Adipocyte (in vitro differentiated cells): ENCODE measurements around the gene ZNRF1.
A peak's percentile ranks its signal among the peaks of the same experiment; 100 is the strongest.

ENCODE experiments used
- DNase-seq: peaks from one replicate; pipeline ENCODE4 v3.0.0-alpha.2; 2015; ENCODE audit warnings: low read depth
- H3K27me3 ChIP-seq: replicated peaks from 2 replicates; pipeline ENCODE4 v1.7.0; 2013; ENCODE audit warnings: mild to moderate bottlenecking, low read length, moderate library complexity; ENCODE audit not compliant: control insufficient read depth, insufficient read depth
- H3K36me3 ChIP-seq: 2 replicates; pipeline ENCODE4 v1.7.0; 2013; ENCODE audit warnings: low read length, mild to moderate bottlenecking, moderate library complexity; ENCODE audit not compliant: control insufficient read depth, insufficient read depth, severe bottlenecking
- H3K4me1 ChIP-seq: 2 replicates; pipeline ENCODE4 v1.7.0; 2013; ENCODE audit warnings: mild to moderate bottlenecking, low read length, moderate library complexity; ENCODE audit not compliant: control insufficient read depth, insufficient read depth
- H3K4me3 ChIP-seq: 2 replicates; pipeline ENCODE4 v1.7.0; 2013; ENCODE audit warnings: mild to moderate bottlenecking, low read length, moderate library complexity
- H3K9ac ChIP-seq: 2 replicates; pipeline ENCODE4 v1.7.0; 2013; ENCODE audit warnings: mild to moderate bottlenecking, low read length, moderate library complexity
- H3K9me3 ChIP-seq: 2 replicates; pipeline ENCODE4 v1.7.0; 2013; ENCODE audit warnings: mild to moderate bottlenecking, low read length, moderate library complexity; ENCODE audit not compliant: control insufficient read depth

Gene ZNRF1

DNA sequence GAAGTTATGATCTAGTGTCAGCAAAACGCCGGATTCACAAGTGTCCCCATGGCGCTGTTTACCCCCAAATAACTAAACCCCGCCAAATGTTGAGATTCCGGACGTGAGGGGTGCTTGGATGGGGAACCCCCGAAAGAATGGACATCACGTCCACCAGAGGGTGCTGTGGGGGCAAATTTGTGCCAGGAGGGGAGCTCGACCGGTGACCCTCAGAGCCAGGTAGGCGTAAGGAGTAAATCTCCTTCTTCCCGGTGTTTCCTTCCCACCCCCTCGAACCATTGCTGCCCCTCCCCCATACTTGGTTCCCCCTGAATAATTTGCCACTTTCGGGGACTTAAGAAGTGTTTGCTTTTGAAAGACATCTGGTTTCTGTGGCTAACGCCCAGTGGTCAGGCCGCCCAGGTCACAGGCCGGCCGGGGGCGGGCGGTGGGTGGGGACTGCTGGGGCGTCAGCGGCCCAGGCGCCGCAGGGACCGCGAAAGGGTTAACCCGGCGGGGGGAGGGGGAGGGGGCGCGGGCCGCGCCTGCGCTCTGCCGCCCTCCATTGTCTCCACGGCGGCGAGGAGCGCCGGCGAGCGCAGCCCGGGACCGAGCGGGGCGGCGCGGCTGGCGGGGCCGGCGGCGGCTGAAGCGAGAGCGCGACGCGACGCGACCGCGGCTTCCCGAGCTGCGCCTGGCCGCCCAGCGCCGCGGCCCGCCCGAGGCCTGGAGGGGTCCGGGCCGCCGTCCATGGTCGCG, at the start of gene ZNRF1:
TSS of gene ZNRF1 (plus strand) at position 544 of the 738 bp plus-strand sequence. CDS start 648 bp downstream, outside the sequence.
- Histone ChIP-seq H3K9me3 (no peaks in the 10 kb centered on the region), H3K4me3 (peak within 1 kb of the TSS; percentile 85), H3K36me3 (no peaks in the 10 kb centered on the region), H3K4me1 (peaks cover 23% of the 10 kb centered on the region), H3K9ac (peak within 1 kb of the TSS; percentile 75), H3K27me3 (no peaks in the 10 kb centered on the region)
- DNase-seq: peak; percentile 87

DNA sequence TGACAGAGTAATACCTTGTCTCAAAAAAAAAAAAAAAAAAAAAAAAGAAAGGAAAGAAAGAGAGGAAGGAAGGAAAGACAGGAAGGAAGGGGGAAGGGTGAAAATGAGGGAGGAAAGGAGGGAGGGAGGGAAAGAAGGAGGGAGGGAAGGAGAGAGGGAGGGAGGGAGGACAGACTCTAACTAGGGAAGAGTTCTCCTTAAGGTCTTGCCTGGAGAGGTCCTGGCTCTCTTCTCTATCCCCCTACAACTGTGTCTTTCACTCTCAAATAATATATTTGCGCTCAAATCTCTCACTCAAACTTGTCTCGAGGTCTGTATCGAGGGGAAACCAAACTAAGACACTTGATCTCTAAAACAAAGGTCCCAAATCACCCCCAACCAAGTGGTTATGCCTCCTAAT, 49.5 kb upstream of the ZNRF1 start:
- Histone ChIP-seq H3K9ac (no peak overlapping the region), H3K36me3 (peaks cover 52% of the 10 kb centered on the region), H3K27me3 (no peaks in the 10 kb centered on the region), H3K4me1 (no peaks in the 10 kb centered on the region), H3K9me3 (no peaks in the 10 kb centered on the region), H3K4me3 (no peak overlapping the region)
- no peak for DNase-seq

GRCh38 chr16:74950511-74950910, 48.3 kb upstream of the ZNRF1 start:
- Histone ChIP-seq H3K36me3 (peaks cover 54% of the 10 kb centered on the region), H3K9me3 (no peaks in the 10 kb centered on the region), H3K4me3 (no peak overlapping the region), H3K27me3 (no peaks in the 10 kb centered on the region), H3K4me1 (no peaks in the 10 kb centered on the region), H3K9ac (no peak overlapping the region)
- no peak for DNase-seq

DNA sequence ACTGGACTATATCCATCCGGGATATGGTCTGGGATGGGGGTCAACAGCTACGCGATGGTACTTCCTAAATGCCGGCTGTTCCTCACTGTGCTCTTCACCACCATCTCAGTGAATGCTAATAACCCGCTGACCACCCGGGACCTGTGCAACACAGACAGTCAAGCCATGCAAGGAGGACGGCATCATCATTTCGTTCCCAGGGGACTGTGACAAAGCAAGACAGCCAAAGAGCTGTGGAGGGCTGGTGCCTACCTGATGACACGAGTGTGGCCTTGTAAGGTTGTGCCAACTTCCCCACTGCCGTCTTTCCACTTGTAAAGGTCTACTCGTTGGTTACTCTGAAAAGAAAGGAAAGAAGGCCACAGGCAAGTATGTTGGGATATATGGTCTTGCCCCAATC, 47.6 kb upstream of the ZNRF1 start:
- H3K36me3 ChIP-seq: peaks cover 56% of the 10 kb centered on the region
- H3K4me3 ChIP-seq: no peak overlapping the region
- H3K9me3 ChIP-seq: no peaks in the 10 kb centered on the region
- no peaks in the 10 kb centered on the region for H3K27me3 ChIP-seq
- no peak overlapping the region for H3K9ac ChIP-seq
- no peaks in the 10 kb centered on the region for H3K4me1 ChIP-seq
- DNase-seq: no peak

DNA sequence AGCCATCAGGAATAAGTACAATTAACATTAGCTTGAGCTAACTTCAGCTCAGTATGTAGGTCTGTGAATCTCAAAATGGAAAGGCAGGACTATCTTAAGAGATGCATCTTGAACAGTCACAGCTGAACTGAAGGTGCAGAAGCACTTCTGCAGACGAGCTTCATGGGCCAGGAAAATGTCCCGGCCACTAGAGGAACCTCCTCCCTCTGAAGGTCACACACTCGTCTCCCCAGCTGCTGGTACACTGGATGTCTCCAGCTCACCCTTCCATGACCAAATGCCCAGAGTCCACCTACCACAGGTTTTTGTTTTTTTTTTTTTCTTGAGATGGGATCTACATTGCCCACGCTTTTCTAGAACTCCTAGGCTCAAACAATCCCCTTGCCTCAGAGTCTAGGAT, 47.1 kb upstream of the ZNRF1 start:
- H3K9me3 ChIP-seq: no peaks in the 10 kb centered on the region
- no peak overlapping the region for H3K4me3 ChIP-seq
- DNase-seq: no peak
- H3K4me1 ChIP-seq: no peaks in the 10 kb centered on the region
- no peak overlapping the region for H3K9ac ChIP-seq
- H3K27me3 ChIP-seq: no peaks in the 10 kb centered on the region
- peaks cover 54% of the 10 kb centered on the region for H3K36me3 ChIP-seq

DNA sequence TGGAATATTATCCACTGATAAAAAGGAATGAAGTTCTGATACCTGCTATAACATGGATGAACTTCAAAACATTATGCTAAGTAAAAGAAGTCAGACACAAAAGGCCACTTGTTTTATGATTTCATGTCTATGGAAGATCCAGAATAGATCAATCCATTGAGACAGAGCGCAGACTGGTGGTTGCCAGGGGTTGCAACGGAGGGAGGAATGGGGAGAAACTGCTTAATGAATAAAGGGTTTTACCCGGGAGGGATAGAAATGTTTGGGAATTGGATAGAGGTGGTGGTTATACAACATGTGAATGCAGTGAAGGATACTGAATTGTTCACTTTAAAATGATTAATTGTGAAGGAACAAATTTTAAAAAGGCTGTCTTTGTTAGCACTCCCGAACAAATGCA, 44.1 kb upstream of the ZNRF1 start:
- H3K27me3 ChIP-seq: no peaks in the 10 kb centered on the region
- no peaks in the 10 kb centered on the region for H3K9me3 ChIP-seq
- peaks cover 47% of the 10 kb centered on the region for H3K36me3 ChIP-seq
- H3K9ac ChIP-seq: no peak overlapping the region
- no peak overlapping the region for H3K4me3 ChIP-seq
- no peak for DNase-seq
- H3K4me1 ChIP-seq: no peaks in the 10 kb centered on the region

DNA sequence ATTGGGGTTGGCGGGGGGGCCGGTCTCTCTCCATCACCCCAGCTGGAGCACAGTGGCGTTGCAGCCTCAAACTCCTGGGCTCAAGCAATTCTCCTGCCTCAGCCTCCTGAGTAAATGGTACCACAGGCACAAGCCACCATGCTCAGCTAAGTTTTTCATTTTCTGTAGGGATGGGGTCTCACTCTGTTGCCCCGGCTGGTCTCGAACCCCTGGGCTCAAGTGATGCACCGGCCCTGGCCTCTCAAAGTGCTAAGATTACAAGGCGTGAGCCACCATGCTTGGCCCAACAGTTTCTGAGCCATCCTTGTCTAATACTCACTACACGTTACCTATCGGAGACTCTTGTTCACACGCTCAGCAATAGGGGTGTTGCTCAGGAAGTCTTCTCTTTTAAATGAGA, 25.5 kb upstream of the ZNRF1 start:
- Histone ChIP-seq H3K4me3 (no peak overlapping the region), H3K27me3 (no peaks in the 10 kb centered on the region), H3K4me1 (no peaks in the 10 kb centered on the region), H3K9me3 (no peaks in the 10 kb centered on the region), H3K9ac (no peak overlapping the region), H3K36me3 (peaks cover 7% of the 10 kb centered on the region)
- no peak for DNase-seq

DNA sequence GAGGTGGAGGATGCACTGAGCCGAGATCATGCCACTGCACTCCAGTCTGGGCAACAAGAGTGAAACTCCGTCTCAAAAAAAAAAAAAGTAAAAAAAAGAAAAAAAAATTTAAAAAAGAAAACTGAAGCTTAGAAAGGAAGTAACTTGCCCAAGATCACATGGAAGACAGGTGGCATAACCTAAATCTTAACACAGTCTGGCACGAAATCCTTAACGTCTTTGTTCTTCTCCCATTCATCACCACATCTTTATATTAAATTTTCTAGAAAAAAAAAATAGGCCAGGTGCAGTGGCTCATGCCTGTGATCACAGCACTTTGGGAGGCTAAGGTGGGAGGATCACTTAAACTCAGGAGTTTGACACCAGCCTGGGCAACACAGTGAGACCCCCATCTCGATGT, 23.2 kb upstream of the ZNRF1 start:
- H3K27me3 ChIP-seq: no peaks in the 10 kb centered on the region
- H3K4me3 ChIP-seq: no peak overlapping the region
- no peaks in the 10 kb centered on the region for H3K9me3 ChIP-seq
- no peak overlapping the region for H3K9ac ChIP-seq
- DNase-seq: no peak
- H3K36me3 ChIP-seq: peaks cover 7% of the 10 kb centered on the region
- no peaks in the 10 kb centered on the region for H3K4me1 ChIP-seq

- H3K27me3 ChIP-seq: no peaks in the 10 kb centered on the region
- no peak overlapping the region for H3K9ac ChIP-seq
- H3K4me3 ChIP-seq: no peak overlapping the region
- no peaks in the 10 kb centered on the region for H3K4me1 ChIP-seq
- no peak for DNase-seq
- no peaks in the 10 kb centered on the region for H3K9me3 ChIP-seq
- no peaks in the 10 kb centered on the region for H3K36me3 ChIP-seq
Measured at GRCh38 chr16:74982256-74982655, 16.6 kb upstream of the ZNRF1 start.

DNA sequence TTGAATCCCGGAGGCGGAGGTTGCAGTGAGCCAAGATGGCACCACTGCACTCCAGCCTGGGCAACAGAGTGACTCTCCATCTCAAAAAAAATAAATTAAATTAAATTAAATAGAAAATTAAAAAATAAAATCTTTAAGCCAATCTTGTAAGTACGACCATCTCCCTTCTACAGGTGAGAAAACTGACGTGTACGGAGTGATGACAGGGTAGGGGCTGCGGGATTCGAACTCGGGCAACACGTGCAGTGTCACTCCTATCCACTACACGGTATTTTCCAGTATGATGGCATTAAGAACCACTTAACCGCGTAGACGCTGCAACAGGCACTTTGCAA, 14.7 kb upstream of the ZNRF1 start:
- Histone ChIP-seq H3K36me3 (no peaks in the 10 kb centered on the region), H3K4me3 (peak overlapping the region; percentile 85), H3K4me1 (no peaks in the 10 kb centered on the region), H3K9me3 (no peaks in the 10 kb centered on the region), H3K9ac (peak overlapping the region; percentile 89), H3K27me3 (no peaks in the 10 kb centered on the region)
- DNase-seq: no peak

DNA sequence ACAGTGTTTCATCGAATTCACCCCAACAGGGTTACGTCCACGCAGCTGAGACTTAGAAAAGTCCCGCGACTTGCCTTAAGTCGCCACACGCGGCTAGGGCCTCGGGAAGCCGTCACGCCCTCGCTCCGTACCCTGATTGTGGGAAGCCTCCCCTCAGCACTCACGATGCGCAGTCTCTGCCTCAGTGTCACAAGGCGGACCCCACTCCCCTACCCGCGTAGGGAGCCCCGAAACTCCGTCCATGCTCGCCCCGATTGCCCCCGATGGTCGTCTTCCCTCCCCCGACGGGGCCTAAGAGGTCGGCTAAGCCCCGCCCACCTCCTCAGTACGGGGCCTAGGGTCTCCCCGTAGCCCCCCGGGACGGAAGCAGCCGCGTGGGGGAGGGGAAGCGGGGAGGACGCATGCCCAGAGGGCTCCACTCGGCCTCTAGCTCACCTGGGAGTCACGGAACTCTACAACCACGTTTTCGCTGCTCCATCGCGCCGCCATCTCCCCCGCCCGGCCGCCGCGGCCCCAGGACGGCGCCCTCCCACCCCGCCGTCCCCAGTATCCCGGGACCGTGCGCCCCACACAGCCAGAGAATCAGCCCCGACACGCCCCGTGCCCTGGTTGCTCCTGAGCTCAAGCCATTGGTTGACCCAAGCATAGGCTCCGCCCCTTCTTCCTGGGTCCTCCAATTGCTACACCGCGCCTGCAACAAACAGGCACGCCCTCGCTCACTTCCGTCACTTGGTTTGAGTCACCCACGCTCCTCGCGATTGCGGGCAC, 14.1 kb upstream of the ZNRF1 start, which contains the start of gene WDR59:
TSS of gene WDR59 (minus strand) at position 595 of the 768 bp plus-strand sequence. CDS start at position 489, 106 bp downstream.
- H3K4me3 ChIP-seq: peak within 1 kb of the TSS; percentile 85
- no peaks in the 10 kb centered on the region for H3K9me3 ChIP-seq
- H3K4me1 ChIP-seq: no peaks in the 10 kb centered on the region
- no peaks in the 10 kb centered on the region for H3K27me3 ChIP-seq
- no peaks in the 10 kb centered on the region for H3K36me3 ChIP-seq
- DNase-seq: peak; percentile 100
- H3K9ac ChIP-seq: peak within 1 kb of the TSS; percentile 89
